Keratinocyte (primary cell): Measurements from ENCODE around the gene IDI1. TPM values are rescaled to one million over a fixed set of nuclear protein-coding genes. Genes with fewer than 3 reads are reported as not detected.

Experiments
- DNase-seq: peaks from one replicate; pipeline ENCODE4 v3.0.0-alpha.2; 2011; ENCODE audit warnings: low read depth, missing footprints, low spot score
- FAIRE-seq: peaks from 2 replicates; lab custom pipeline; 2011; peaks lifted over from hg19 to GRCh38; lab: Jason Lieb, UNC
- H2AFZ ChIP-seq: 2 replicates; pipeline ENCODE4 v1.6.0; 2012; ENCODE audit warnings: low read length, control low read depth, inconsistent platforms; ENCODE audit not compliant: control insufficient read depth
- H3K27ac ChIP-seq: 2 replicates; pipeline ENCODE4 v1.5.1; 2011; ENCODE audit warnings: low read length; ENCODE audit not compliant: control insufficient read depth, insufficient read depth
- H3K27me3 ChIP-seq: 3 replicates; pipeline ENCODE4 v1.6.0; 2011; ENCODE audit warnings: low read length; ENCODE audit not compliant: control insufficient read depth, insufficient read depth; ENCODE audit errors: extremely low read depth
- H3K36me3 ChIP-seq, 2 experiments: 2 replicates in 1 of 2; 3 replicates in 1 of 2; pipeline ENCODE4 v1.5.1; 2011; ENCODE audit warnings: low read length in 2 of 2, mild to moderate bottlenecking in 1 of 2; ENCODE audit not compliant: control insufficient read depth in 2 of 2, insufficient read depth in 2 of 2; ENCODE audit errors: extremely low read depth in 1 of 2
- H3K4me1 ChIP-seq: 3 replicates; pipeline ENCODE4 v1.5.1; 2011; ENCODE audit warnings: low read length; ENCODE audit not compliant: control insufficient read depth, insufficient read depth; ENCODE audit errors: extremely low read depth
- H3K4me2 ChIP-seq: 3 replicates; pipeline ENCODE4 v1.6.0; 2011; ENCODE audit warnings: low read depth, low read length; ENCODE audit not compliant: control insufficient read depth, insufficient read depth; ENCODE audit errors: extremely low read depth
- H3K4me3 ChIP-seq, 3 experiments: fragments of 200-600 bp in 1 of 3; sonication (generic) in 1 of 3; 2 replicates in 2 of 3; 3 replicates in 1 of 3; pipeline ENCODE4 v1.5.1; 2011 to 2016; ENCODE audit warnings: low read length in 3 of 3, mild to moderate bottlenecking in 3 of 3, control low read depth in 2 of 3, inconsistent platforms in 1 of 3, low read depth in 1 of 3, mixed read lengths in 1 of 3, mixed run types in 1 of 3, moderate library complexity in 1 of 3; ENCODE audit not compliant: control insufficient read depth in 2 of 3, insufficient read depth in 2 of 3; ENCODE audit errors: extremely low read depth in 1 of 3
- H3K79me2 ChIP-seq: 2 replicates; pipeline ENCODE4 v1.6.0; 2012; ENCODE audit warnings: low read length; ENCODE audit not compliant: control insufficient read depth, insufficient read depth
- H3K9ac ChIP-seq: 3 replicates; pipeline ENCODE4 v1.6.0; 2011; ENCODE audit warnings: low read length; ENCODE audit not compliant: control insufficient read depth, insufficient read depth; ENCODE audit errors: extremely low read depth
- H3K9me1 ChIP-seq: 3 replicates; pipeline ENCODE4 v1.6.0; 2011; ENCODE audit warnings: low read length; ENCODE audit not compliant: control insufficient read depth, insufficient read depth; ENCODE audit errors: extremely low read depth
- H3K9me3 ChIP-seq: 2 replicates; pipeline ENCODE4 v1.5.1; 2012; ENCODE audit warnings: low read depth, low read length; ENCODE audit not compliant: control insufficient read depth
- H4K20me1 ChIP-seq: 3 replicates; pipeline ENCODE4 v1.6.0; 2011; ENCODE audit warnings: low read length; ENCODE audit not compliant: control insufficient read depth, insufficient read depth; ENCODE audit errors: extremely low read depth
- CTCF ChIP-seq, 3 experiments: IDR thresholded peaks in 1 of 3; conservative IDR thresholded peaks in 1 of 3; optimal IDR thresholded peaks in 1 of 3; 2 replicates in 2 of 3; 3 replicates in 1 of 3; pipeline versions ENCODE3 to v1.5.1; 2011; ENCODE audit warnings: low read length in 3 of 3, mild to moderate bottlenecking in 3 of 3, moderate library complexity in 2 of 3, control low read depth in 1 of 3, inconsistent platforms in 1 of 3; ENCODE audit not compliant: insufficient read depth in 2 of 3; ENCODE audit errors: extremely low read depth in 1 of 3
- EZH2 ChIP-seq: IDR thresholded peaks from one replicate; pipeline ENCODE4 v1.6.1; 2012; ENCODE audit warnings: inconsistent platforms, mild to moderate bottlenecking, low read length, moderate library complexity
- dilution Hi-C: fragments of 300-500 bp; cut with MboI; formaldehyde crosslinking; loops from one replicate; pipeline ENCODE4 v1.7.0; 2020; ENCODE audit warnings: low sequenced_read_pairs; ENCODE audit not compliant: extremely low pct_ligation_motif_present
- polyA plus RNA-seq, 5 experiments: library from polyadenylated mRNA; depleted of rRNA in 3 of 5; stranded (reverse) in 3 of 5; stranded (forward) in 1 of 5; unstranded in 1 of 5; fragments of >200 nt; gene quantifications; 1 replicate in 1 of 5; 2 replicates in 3 of 5; 3 replicates in 1 of 5; pipeline versions ENCODE4 v1.2.1 to v1.2.3, GENCODE V29; 2011 to 2012; ENCODE audit warnings: missing spikeins in 2 of 5, low read depth in 1 of 5, low replicate concordance in 1 of 5

The IDI1 gene
- polyA plus RNA-seq, 1 donor (not counting 4 experiments of a cell fraction or from before 2014, with no cell fraction given), result 298 TPM

- Histone ChIP-seq H3K4me2 (no peak overlapping the region), H3K36me3 (peaks cover 25 to 65% of the 10 kb centered on the region in 2 experiments), H3K4me3 (no peak overlapping the region), H2AFZ (no peak overlapping the region), H3K4me1 (peaks cover 16% of the 10 kb centered on the region), H3K9me1 (no peaks in the 10 kb centered on the region), H3K9ac (no peak overlapping the region), H3K27me3 (no peaks in the 10 kb centered on the region), H3K27ac (no peak overlapping the region), H4K20me1 (peaks cover 25% of the 10 kb centered on the region), H3K79me2 (peaks cover 82% of the 10 kb centered on the region), H3K9me3 (no peaks in the 10 kb centered on the region)
- no peak for DNase-seq
- no peak for TF ChIP-seq EZH2
- TF ChIP-seq CTCF (optimal IDR thresholded peaks at IDR 0.05 in 1 of 3, IDR thresholded peaks at IDR 0.05 in 1 of 3, conservative IDR thresholded peaks at IDR 0.05 in 1 of 3; ENCODE audit: extremely low read depth in 1 of 3, insufficient read depth in 2 of 3, low read length in 3 of 3), result no peak
- FAIRE-seq, result no peak
- dilution Hi-C loops, result no loop called here
Observed at GRCh38 chr10:992871-993270, 56.0 kb downstream of the IDI1 start.

- no peak overlapping the region for H2AFZ ChIP-seq
- no peaks in the 10 kb centered on the region for H3K9me3 ChIP-seq
- no peak overlapping the region for H3K4me3 ChIP-seq
- H3K27ac ChIP-seq, result no peak overlapping the region
- no peaks in the 10 kb centered on the region for H3K9me1 ChIP-seq
- H4K20me1 ChIP-seq, result peaks cover 25% of the 10 kb centered on the region
- H3K9ac ChIP-seq, result no peak overlapping the region
- peaks cover 23 to 61% of the 10 kb centered on the region in 2 experiments for H3K36me3 ChIP-seq
- H3K27me3 ChIP-seq, result no peaks in the 10 kb centered on the region
- no peak for TF ChIP-seq EZH2
- TF ChIP-seq CTCF (optimal IDR thresholded peaks at IDR 0.05 in 1 of 3, IDR thresholded peaks at IDR 0.05 in 1 of 3, conservative IDR thresholded peaks at IDR 0.05 in 1 of 3; ENCODE audit: extremely low read depth in 1 of 3, insufficient read depth in 2 of 3, low read length in 3 of 3), result no peak
- H3K4me1 ChIP-seq, result peaks cover 17% of the 10 kb centered on the region
- FAIRE-seq (no peak), DNase-seq (no peak)
- H3K79me2 ChIP-seq, result peaks cover 82% of the 10 kb centered on the region
- H3K4me2 ChIP-seq, result no peak overlapping the region
- dilution Hi-C loops, result no loop called here
Observed at GRCh38 chr10:992467-992866, 56.5 kb downstream of the IDI1 start.
